NCI-H524 (cell line): ENCODE data around the gene GPR152.

ENCODE experiments used
- DNase-seq, 2 experiments: peaks; one replicate each; lab custom pipeline; 2025; lab: John Stamatoyannopoulos, UW

Gene GPR152

DNA sequence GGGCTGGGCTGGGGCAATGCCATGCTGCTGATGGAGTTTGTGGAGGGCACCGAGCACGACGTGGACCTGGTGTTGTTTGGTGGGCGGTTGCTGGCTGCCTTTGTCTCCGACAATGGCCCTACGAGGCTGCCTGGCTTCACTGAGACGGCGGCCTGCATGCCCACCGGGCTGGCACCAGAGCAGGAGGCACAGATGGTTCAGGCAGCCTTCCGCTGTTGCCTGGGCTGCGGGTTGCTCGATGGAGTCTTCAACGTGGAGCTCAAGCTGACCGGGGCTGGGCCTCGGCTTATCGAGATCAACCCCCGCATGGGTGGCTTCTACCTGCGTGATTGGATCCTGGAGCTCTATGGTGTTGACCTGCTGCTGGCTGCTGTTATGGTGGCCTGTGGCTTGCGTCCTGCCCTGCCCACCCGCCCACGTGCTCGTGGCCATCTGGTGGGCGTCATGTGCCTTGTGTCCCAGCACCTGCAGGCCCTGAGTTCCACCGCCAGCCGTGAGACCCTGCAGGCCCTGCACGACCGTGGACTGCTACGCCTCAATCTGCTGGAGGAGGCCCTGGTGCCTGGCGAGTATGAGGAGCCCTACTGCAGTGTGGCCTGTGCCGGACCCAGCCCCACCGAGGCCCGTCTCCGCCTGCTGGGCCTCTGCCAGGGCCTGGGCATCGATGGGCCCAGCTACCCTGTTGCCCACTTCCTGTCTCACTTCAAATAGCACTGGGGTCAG, 28.5 kb downstream of the GPR152 start:
- no peak for DNase-seq

GRCh38 chr11:67423466-67423865, 29.1 kb downstream of the GPR152 start:
- no peak for DNase-seq

- DNase-seq: peak in 1 of 2 experiments; percentile 21
These were observed 29.6 kb downstream of the GPR152 start for GRCh38 chr11:67422891-67423290.

GRCh38 chr11:67421430-67422031, 31.0 kb downstream of the GPR152 start:
- DNase-seq: no peak

GRCh38 chr11:67420646-67421429, 31.7 kb downstream of the GPR152 start:
- peak; percentile 83 for DNase-seq

DNA sequence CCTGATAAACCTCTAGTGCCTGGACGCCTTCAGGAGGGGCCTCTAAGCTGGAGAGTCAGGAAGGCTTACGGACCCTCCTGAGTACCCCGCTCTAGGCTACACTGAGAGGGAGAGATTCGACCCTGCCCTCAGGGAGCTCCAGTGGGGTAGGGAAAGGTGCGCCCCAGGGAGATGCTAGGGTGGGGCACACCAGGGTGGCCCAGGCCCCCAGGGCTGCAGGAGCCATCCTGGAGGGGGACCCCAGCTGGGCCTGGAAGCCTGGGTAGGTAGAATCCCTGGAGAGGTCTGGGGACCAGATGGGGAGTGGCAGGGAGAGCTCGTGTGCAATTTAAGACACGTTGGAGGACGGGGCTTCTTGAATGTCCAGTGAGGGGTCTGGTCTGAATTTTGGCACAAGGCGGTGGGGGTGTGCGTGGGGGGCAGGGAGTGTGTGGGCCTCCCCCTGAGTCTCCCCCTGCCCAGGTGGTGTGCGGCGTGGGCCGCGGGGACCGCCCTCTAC, 32.3 kb downstream of the GPR152 start:
- DNase-seq: peak in 1 of 2 experiments; percentile 50

DNA sequence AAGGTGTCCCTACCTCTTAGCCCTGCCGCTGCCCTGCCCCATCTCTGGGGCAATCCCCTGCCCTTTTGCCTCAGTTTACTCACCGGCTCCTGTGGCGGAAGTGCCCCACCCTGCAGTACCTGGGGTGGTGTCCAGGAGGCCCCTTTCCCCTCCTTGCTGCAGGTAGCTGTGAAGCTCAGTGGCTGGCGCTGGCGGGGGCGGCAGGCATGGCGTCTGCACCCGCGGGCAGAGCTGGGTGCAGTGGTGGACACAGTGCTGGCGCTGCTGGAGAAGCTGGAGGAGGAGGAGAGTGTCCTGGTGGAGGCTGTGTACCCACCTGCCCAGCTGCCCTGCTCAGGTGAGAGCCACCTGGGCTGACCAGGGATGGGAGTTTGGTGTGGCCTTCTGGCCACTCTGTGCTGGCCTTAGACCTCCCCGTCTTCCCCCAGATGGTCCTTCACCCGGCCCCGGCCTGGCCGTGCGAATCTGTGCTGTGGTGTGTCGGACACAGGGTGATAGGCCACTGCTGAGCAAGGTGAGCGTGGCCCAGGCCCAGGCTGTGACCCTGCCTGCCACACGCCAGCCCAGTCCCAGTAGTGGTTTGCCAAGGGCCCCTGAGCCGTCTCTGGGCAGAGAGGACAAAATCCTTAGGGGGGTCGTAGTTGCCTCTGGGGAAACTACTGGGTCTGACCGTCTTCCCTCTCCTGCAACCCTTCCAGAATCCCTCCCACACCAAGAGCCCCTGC, 33.0 kb downstream of the GPR152 start:
- no peak for DNase-seq

- DNase-seq: no peak
These were observed 33.9 kb downstream of the GPR152 start for GRCh38 chr11:67418476-67419281.

DNA sequence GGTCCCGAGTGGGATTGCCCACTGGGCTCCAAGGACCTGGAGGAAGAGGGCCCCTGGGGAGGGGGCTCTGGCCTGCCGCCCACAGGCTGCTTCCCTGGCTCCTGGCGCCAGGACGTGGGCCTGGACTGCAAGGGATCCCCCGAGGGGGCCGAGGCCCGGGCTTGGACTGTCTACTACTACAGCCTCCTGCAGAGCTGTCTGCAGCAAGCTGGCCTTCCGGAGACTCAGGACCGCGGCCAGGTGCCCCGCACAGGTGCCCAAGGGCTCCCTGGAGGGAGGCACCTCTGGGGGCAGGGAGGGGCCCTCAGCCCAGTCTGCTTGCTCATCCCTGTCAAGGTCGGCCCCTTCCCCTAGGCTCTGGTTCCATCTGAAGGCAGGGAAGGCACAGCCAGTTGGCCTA, 35.1 kb downstream of the GPR152 start:
- DNase-seq: no peak

- DNase-seq: no peak
These were observed 35.9 kb downstream of the GPR152 start for GRCh38 chr11:67416416-67417335.

DNA sequence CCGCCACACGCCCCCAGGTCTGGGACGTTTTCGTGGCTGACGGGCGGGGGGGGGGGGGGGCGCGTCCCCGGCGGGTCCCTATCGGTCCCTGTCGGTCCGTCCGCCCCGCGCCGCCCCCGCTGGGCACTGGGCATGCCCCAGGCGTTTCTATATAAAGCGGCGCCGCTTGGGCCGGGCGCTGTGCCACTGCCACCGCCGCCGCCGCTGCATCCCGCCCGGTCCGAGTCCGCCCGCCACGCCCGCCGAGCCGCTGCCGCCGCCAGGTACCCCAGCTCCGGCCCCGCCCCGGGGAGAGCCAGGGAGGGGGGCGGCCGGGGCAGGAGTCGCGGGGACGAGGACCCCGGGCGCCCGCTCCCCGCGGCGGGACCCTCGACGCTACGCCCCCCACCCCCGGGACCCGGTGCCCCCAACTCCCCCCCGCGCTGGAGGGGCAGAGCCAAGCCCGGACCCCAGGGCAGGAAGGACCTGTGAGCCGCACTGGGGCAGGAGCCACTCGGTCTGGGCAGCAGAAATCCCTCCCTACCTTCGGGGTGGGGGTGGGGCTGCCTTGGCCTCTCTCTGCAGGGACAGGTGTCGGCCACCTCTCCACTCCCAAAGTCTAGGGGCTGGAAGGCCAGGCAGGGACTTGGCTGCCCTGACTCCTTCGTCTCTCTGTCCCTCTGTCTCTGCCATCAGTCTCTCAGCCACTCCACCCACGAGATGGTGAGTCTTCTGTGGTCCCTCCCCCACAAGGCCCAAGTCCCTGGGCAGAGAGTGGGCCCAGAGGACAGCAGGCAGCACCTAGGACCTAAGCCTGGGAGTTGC, 36.8 kb downstream of the GPR152 start, which contains the start of gene CARNS1:
Gene CARNS1, plus strand, starts transcription at position 178 of the 804 bp plus-strand sequence. Its CDS starts 522 bp downstream, at position 700.
- DNase-seq: no peak

DNA sequence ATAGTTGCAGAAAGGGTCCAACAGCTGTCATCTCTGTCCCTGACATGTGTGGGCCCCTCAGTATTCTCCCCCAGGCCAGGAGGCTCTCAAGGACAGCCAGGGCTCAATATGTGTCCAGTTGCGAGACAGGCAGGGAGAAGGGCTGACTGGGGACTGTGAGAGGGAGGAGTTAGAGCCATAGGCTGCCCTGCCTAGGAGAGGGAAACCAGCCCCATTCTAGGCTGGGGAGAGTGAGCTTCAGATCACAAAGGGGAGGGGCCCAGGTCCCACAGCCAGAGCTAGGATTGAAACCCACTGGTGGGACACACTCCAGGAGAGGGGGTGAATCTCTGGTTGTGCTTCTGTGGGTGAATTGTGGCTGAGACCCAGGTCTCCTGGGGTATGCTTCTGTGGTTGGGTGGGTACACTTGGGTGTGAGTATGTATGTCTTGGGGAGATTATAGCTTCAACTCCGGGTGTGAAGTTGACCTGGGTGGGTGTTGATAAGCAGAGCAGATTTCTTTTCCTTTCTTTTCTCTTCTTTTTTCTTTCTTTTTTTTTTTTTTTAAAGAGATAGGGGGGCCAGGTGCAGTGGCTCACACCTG, 39.2 kb downstream of the GPR152 start:
- DNase-seq: no peak

GRCh38 chr11:67412495-67413179, 39.9 kb downstream of the GPR152 start:
- no peak for DNase-seq

GRCh38 chr11:67411785-67412152, 40.8 kb downstream of the GPR152 start:
- DNase-seq: no peak

DNA sequence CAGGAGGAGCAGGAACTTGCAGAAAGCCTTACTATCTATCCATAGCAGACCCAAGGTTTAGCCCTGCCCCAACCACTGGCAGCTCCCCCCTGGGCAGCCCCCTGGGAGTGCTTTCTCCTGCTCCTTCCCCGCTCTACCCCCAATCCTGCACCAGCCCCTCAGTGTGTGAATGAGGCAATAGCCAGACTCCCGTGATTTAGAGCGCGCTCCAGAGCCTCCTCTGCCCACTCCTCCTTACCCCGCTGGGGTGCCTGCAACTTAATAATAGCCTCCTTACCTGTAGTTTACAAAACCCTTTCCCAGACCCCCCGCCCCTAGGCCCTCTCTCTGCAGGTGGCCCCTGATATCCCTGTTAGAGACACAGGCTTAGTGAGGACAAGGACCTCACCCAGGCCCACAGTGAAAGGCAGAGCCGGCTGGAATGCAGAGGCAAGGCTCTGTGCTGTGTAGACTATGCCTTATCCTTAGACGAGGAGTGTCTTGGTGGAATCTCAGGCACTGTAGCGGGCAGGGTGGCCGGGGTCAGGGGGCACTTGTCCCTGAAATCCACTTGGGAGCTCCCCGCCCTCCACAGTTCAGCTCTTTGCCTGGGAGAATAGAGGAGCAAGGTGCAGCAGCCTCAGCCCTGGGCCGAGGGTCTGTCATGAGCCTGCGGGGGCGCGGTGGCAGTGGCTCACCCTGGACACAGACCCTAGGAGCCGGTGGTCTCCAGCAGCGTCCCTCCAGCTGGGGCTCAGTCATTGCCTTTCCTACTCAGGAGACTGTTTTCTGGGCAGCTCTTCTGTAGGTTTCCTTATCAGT, 41.3 kb downstream of the GPR152 start:
- no peak for DNase-seq

DNA sequence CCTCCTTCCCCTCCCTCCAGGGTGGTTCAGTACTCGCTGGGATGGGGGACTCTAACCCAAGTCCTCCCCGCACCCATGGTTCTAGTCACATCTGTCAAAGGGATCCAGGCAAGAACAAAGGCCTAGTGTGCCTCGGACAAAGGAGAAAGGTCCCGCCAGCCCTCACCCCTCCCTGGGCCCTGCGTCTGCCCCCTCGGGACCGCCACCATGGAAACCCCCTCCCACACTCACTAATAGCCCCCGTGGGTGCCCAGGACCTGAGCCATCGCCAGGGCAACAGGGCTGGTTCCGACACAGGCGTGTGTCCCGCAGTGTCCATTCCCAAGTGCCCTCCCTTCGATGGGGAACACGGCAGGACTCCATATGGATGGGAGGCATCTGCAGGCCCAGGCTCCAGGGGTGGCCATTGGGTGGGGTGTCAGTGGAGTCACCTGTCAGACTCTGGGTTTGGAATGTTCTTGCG, 42.1 kb downstream of the GPR152 start:
- no peak for DNase-seq

DNA sequence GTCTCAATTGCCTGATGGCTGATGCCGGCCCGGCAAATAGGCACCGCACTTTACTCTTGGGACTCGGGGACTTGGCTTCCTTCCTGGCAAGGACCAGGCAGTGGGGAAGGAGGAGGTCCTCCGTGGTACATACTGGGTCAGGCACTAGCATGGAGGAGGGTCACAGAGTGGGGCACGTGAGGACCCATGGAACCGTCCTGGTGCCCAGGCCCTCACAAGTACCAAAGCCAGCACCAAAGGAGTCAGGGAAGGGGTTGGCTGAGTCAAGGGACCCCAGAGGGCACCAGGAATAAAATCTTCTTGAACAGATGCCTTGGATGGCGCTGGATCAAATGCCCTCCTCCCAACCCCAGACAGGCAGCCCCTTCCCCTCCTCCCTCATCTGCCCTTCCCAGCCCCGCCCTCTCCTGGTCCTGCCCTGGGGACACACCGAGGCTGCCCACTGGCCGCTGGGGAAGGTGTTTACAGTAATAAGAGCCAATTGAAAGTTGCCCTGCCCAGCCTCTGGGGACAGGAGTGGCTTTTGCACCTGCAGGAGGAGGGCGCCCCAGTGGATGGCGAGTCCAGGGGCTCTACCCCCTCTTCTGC, 42.7 kb downstream of the GPR152 start:
- no peak for DNase-seq
